ENCODE results near the gene CORO7. TPM values are rescaled to one million over a fixed set of nuclear protein-coding genes. Genes with fewer than 3 reads are reported as not detected.

The CORO7 gene
- polyA plus RNA-seq, 6 donors from 2014 or later: 9.0 to 40.1 (median 20.7) TPM

- Mint-ChIP-seq H3K36me3 (peaks cover 8 to 10% of the 10 kb centered on the region in 2 donors), H3K27ac (peak overlapping the region in 1 of 6 donors; percentile 47), H3K27me3 (no peaks in the 10 kb centered on the region), H3K4me3 (no peak overlapping the region), H3K4me1 (peaks cover 0 to 11% (median 0%) of the 10 kb centered on the region in 3 donors), H3K9me3 (no peaks in the 10 kb centered on the region)
- no peak for DNase-seq
- no peak for ATAC-seq (ENCODE audit: low read depth in 2 of 2)
Observed at GRCh38 chr16:4437366-4437765, 21.0 kb upstream of the CORO7 start.

DNA sequence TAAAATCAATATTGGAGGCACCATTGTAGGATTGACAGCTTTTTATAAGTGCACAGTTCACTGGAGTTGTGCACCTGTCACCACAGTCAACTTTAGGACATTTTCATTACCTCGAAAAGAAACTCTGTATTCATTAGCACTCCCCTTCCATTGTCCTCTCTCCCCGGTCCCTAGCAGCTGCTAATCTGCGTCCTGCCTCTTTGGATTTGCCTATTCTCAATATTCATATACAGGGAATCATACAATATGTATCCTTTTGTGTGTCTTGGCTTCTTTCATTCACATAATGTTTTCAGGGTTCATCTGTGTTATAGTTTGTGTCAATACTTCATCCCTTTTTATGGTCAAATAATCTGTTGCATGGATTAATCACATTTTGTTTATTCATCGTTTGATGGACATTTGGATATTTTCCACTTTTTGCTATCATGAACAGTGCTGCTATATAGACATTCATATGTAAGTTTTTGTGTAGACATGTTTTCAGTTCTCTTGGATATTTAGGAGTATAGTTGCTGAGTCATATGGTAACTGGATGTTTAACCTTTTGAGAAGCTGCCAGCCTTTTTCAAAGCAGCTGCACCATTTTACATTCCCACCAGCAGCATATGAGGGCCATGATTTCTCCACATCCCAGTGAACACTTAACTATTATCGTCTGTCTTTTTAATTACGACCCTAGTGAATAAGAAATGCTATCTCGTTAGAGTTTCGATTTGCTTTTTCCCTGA is 19.1 kb upstream of the CORO7 start:
- Mint-ChIP-seq H3K36me3 (peaks cover 0 to 10% of the 10 kb centered on the region in 2 donors), H3K27ac (peak overlapping the region in 2 of 6 donors; percentile 19 to 49)

GRCh38 chr16:4433914-4434787 is 17.8 kb upstream of the CORO7 start:
- ATAC-seq (ENCODE audit: low read depth in 2 of 2): no peak
- no peak overlapping the region for H3K27ac Mint-ChIP-seq
- H3K36me3 Mint-ChIP-seq: peaks cover 0 to 10% of the 10 kb centered on the region in 2 donors

More for the DNA sequence above, 19.1 kb upstream of the CORO7 start:
- no peaks in the 10 kb centered on the region for H3K9me3 Mint-ChIP-seq
- DNase-seq: no peak
- no peak for ATAC-seq (ENCODE audit: low read depth in 2 of 2)
- H3K4me3 Mint-ChIP-seq: no peak overlapping the region
- H3K4me1 Mint-ChIP-seq: peaks cover 0 to 11% (median 0%) of the 10 kb centered on the region in 3 donors
- no peaks in the 10 kb centered on the region for H3K27me3 Mint-ChIP-seq

GRCh38 chr16:4433228-4433627 is 16.8 kb upstream of the CORO7 start:
- no peaks in the 10 kb centered on the region for H3K9me3 Mint-ChIP-seq
- peaks cover 3 to 15% (median 10%) of the 10 kb centered on the region in 3 donors for H3K4me1 Mint-ChIP-seq
- DNase-seq (no peak), ATAC-seq (ENCODE audit: low read depth in 2 of 2) (no peak)
- H3K27ac Mint-ChIP-seq: peak overlapping the region in 2 of 6 donors; percentile 59 to 88
- peaks cover 0 to 10% of the 10 kb centered on the region in 2 donors for H3K36me3 Mint-ChIP-seq
- H3K27me3 Mint-ChIP-seq: no peaks in the 10 kb centered on the region
- no peak overlapping the region for H3K4me3 Mint-ChIP-seq

More at GRCh38 chr16:4433914-4434787, 17.8 kb upstream of the CORO7 start:
- Mint-ChIP-seq H3K27me3 (no peaks in the 10 kb centered on the region), H3K4me3 (no peak overlapping the region), H3K9me3 (no peaks in the 10 kb centered on the region), H3K4me1 (peaks cover 0 to 11% (median 5%) of the 10 kb centered on the region in 3 donors)
- no peak for DNase-seq

GRCh38 chr16:4431023-4431422 is 14.6 kb upstream of the CORO7 start:
- Mint-ChIP-seq H3K27me3 (no peaks in the 10 kb centered on the region), H3K4me3 (no peak overlapping the region), H3K9me3 (no peaks in the 10 kb centered on the region), H3K27ac (no peak overlapping the region), H3K36me3 (peaks cover 0 to 7% of the 10 kb centered on the region in 2 donors), H3K4me1 (peaks cover 21 to 27% (median 26%) of the 10 kb centered on the region in 3 donors)
- no peak for ATAC-seq (ENCODE audit: low read depth in 2 of 2)
- no peak for DNase-seq

DNA sequence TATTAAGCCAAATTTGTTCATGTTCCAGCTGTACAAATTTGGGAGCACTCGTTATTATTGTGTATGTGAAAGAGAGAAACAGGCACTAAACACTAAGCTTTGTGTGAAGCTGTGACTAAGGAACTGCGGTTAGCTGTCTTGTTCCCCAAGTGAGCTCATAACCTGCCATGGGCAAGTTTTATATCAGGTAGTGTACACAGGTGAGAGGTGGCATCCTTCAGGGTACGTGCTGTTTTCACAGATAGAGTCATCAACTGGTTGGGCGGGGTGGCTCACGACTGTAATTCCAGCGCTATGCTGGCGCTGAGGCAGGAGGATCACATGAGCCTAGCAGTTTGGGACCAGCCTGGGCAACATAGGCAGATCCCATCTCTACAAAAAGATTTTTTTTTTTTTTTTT is 12.1 kb upstream of the CORO7 start:
- no peak for ATAC-seq (ENCODE audit: low read depth in 2 of 2)
- peak overlapping the region in 3 of 8 donors; percentile 15 to 63 (median 59) for H3K4me3 Mint-ChIP-seq
- DNase-seq: no peak
- peaks cover 26 to 35% (median 28%) of the 10 kb centered on the region in 3 donors for H3K4me1 Mint-ChIP-seq
- H3K9me3 Mint-ChIP-seq: no peaks in the 10 kb centered on the region
- H3K36me3 Mint-ChIP-seq: no peaks in the 10 kb centered on the region
- no peaks in the 10 kb centered on the region for H3K27me3 Mint-ChIP-seq
- peak overlapping the region in 1 of 6 donors; percentile 60 for H3K27ac Mint-ChIP-seq

DNA sequence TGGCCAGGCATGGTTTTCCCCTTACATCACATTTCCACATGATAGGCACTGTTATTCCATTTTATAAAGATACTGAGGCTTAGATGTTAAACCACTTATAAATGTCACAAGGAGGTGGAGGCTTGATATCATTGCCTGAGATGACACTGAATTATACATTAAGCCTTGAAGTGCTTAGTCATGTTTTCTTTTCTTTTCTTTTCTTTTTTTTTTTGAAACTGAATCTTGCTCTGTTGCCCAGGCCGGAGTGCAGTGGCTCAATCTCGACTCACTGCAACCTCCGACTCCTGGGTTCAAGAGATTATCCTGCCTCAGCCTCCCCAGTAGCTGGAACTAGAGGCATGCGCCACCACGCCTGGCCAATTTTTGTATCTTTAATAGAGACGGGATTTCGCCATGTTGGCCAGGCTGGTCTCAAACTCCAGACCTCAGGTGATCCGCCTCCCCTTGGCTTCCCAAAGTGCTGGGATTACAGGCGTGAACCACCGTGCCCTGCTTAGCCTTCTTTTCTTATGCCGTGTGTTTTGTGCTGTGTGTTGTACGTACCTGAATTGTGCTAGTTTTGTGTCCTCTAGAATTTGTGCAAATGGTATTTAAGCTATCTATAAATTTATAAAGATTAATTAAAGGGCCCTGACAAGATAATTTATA is 10.5 kb upstream of the CORO7 start:
- H3K9me3 Mint-ChIP-seq: no peaks in the 10 kb centered on the region
- ATAC-seq (ENCODE audit: low read depth in 2 of 2) (no peak), DNase-seq (no peak)
- peak overlapping the region; percentile 81 to 99 (median 96) for H3K4me3 Mint-ChIP-seq
- H3K27ac Mint-ChIP-seq: peak overlapping the region; percentile 50 to 98 (median 95)
- no peaks in the 10 kb centered on the region for H3K27me3 Mint-ChIP-seq
- peaks cover 23 to 37% (median 28%) of the 10 kb centered on the region in 3 donors for H3K4me1 Mint-ChIP-seq
- no peaks in the 10 kb centered on the region for H3K36me3 Mint-ChIP-seq

DNA sequence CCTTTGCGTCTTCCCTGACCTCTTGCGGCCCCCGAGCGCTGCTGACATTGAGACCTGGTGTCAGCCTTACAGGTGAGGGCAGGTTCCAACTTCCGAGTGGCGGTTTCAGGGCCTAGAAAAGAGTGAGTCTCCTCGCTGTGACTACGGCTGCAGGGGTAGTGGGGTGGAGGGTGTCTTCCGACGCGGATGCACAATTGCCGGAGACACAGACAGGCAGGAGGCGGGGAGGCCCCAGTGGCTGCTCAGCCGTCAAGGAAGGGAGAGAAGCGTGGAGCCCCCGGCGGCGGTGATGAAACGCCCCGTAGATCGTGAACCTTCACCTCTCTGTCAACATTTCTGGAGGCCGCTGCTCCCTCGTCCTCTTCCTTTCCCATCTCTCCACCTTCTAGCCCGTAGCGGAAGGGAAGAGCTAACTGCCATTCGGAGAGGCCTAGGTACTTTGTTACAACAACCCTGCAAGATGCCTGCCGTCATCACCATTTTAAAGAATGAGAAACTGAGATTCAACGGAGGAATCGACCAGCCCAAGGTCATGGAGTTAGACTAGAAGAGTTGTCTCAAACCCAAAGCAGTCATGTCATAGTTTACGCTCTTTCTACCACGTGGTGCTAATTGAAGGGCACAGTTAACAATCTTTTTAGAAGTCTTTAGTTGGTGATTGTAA is 9.8 kb upstream of the CORO7 start:
- peak; percentile 35 for DNase-seq
- Mint-ChIP-seq H3K9me3 (no peaks in the 10 kb centered on the region), H3K27me3 (no peaks in the 10 kb centered on the region), H3K4me3 (peak overlapping the region; percentile 81 to 99 (median 96)), H3K27ac (peak overlapping the region; percentile 97 to 100 (median 99)), H3K4me1 (peaks cover 23 to 37% (median 28%) of the 10 kb centered on the region in 3 donors), H3K36me3 (no peaks in the 10 kb centered on the region)
- peak; percentile 21 to 24 for ATAC-seq (ENCODE audit: low read depth in 2 of 2)

DNA sequence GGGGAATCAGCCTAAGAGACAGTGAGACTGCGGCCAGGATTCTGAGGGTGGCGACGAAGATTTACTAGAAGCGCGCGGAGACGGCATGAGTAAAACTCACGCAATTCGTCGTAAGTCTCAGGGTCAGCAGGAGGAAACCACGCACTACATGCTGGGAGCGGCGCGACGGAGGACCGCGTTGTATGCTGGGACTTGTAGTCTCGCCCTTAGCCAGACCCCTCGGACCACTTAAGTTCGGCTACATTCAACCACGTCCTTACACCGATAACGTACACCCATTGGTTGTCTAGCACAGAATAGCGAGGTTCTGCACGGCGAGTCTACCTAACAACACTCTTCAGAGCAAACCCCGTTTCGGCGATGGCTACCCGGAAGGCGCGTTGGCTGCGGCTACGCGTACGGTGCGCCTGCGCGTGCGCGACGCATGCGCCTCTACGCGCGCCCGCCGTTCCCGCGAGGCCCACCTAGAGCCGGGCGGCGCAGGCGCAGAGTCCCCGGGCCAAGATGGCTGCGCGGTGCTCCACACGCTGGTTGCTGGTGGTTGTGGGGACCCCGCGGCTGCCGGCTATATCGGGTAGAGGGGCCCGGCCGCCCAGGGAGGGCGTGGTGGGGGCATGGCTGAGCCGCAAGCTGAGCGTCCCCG is 9.1 kb upstream of the CORO7 start, which contains the start of gene DNAJA3:
DNAJA3 (plus strand) TSS at position 491 of the 643 bp plus-strand sequence; CDS start at position 505, 14 bp downstream.
- Mint-ChIP-seq H3K27me3 (no peaks in the 10 kb centered on the region), H3K4me1 (peaks cover 23 to 37% (median 28%) of the 10 kb centered on the region in 3 donors), H3K36me3 (no peaks in the 10 kb centered on the region), H3K9me3 (no peaks in the 10 kb centered on the region), H3K27ac (peak within 1 kb of the TSS; percentile 97 to 100 (median 100)), H3K4me3 (peak within 1 kb of the TSS; percentile 81 to 99 (median 96))
- peak; percentile 80 to 84 for ATAC-seq (ENCODE audit: low read depth in 2 of 2)
- peak; percentile 94 for DNase-seq

DNA sequence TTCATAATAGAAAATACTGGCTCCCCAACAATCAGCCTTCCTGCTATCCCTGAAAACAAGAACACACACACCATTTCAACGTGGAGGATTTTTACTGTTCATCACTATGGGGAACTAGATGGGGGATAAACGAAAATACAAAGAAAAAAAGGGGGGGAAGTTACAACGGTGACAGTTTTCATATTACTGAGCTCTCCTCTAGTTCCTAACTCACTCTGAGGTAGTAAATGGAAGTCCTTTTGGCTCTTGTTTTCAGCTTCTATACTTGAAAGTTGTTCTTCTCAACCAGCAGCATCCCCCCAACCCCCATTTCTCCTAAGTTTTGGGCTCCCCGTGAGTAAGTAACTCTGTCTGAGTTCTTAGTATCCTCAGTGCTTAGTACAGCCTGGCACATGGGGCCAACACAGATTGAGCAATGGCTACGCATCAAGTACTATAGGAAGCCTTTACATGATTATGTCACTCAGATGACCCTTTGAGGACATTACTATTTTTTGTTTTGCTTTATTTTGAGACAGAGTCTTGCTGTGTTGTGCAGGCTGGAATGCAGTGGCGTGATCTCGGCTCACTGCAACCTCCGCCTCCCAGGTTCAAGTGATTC is 4.2 kb upstream of the CORO7 start:
- H3K27me3 Mint-ChIP-seq: no peaks in the 10 kb centered on the region
- H3K27ac Mint-ChIP-seq: peak overlapping the region in 1 of 6 donors; percentile 41
- no peaks in the 10 kb centered on the region for H3K9me3 Mint-ChIP-seq
- peaks cover 0 to 1% of the 10 kb centered on the region in 2 donors for H3K36me3 Mint-ChIP-seq
- H3K4me3 Mint-ChIP-seq: peak overlapping the region in 1 of 8 donors; percentile 74
- peaks cover 11 to 18% (median 13%) of the 10 kb centered on the region in 3 donors for H3K4me1 Mint-ChIP-seq
- ATAC-seq (ENCODE audit: low read depth in 2 of 2): no peak
- DNase-seq: no peak

DNA sequence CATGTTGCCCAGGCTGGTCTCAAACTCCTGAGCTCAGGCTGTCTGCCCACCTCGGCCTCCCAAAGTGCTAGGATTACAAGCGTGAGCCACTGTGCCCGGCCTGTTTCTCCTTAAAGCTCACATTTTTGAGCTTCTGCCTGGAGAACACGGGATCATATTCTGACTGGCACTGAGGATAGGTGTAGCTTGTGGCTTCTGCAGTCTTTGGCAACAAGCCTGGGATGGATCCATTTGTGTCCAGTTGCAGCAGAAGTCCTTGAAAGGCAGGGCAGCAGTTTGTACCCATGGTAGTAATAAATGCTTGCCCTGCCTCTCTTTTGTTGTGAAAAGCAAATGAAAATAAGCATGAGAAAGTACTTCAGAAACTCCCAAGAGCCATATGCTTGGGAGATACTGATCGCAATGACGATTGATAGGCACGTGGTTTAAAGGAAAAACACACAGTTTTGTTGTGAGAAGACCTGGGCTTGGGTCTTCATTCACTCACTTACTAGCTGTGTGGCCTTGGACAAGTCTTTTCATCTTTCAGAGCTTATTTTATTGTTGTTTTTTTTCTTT is 3.1 kb upstream of the CORO7 start:
- peaks cover 18 to 23% (median 19%) of the 10 kb centered on the region in 3 donors for H3K4me1 Mint-ChIP-seq
- no peak overlapping the region for H3K27ac Mint-ChIP-seq
- H3K9me3 Mint-ChIP-seq: no peaks in the 10 kb centered on the region
- no peak for ATAC-seq (ENCODE audit: low read depth in 2 of 2)
- DNase-seq: no peak
- H3K4me3 Mint-ChIP-seq: peak overlapping the region in 1 of 8 donors; percentile 11
- peaks cover 0 to 6% of the 10 kb centered on the region in 2 donors for H3K36me3 Mint-ChIP-seq
- H3K27me3 Mint-ChIP-seq: no peaks in the 10 kb centered on the region
